ENCODE measurements around the gene SLCO4A1. TPM values are rescaled to one million over a fixed set of nuclear protein-coding genes. Genes with fewer than 3 reads are reported as not detected.
A peak's percentile ranks its signal among the peaks of the same experiment; 100 is the strongest.

SLCO4A1 gene
- total and polyA plus RNA-seq, 9 of the 15 experiments (the other 6 are each of a cell fraction or from before 2014, with no cell fraction given): 1.6 to 21.9 (median 12.8) TPM

GRCh38 chr20:62623488-62624324 is 18.6 kb upstream of the SLCO4A1 start (continued):
- TF ChIP-seq ARID4B (CRISPR knock-in tag; IDR thresholded peaks at IDR 0.05): peak; percentile 76
- no peak for TF ChIP-seq NFE2 (IDR thresholded peaks at IDR 0.05; ENCODE audit: low read depth)
- TF ChIP-seq CHD2 (IDR thresholded peaks at IDR 0.05; ENCODE audit: low read depth, low read length): peak; percentile 57; the same call in 1 of the 2 replicates
- peak; percentile 93 for TF ChIP-seq ATF7 (IDR thresholded peaks at IDR 0.05)
- TF ChIP-seq ESRRA (IDR thresholded peaks at IDR 0.05; ENCODE audit: borderline replicate concordance, low read depth): peak; percentile 59; the same call in 1 of the 2 replicates
- TF ChIP-seq, protein P1, sequence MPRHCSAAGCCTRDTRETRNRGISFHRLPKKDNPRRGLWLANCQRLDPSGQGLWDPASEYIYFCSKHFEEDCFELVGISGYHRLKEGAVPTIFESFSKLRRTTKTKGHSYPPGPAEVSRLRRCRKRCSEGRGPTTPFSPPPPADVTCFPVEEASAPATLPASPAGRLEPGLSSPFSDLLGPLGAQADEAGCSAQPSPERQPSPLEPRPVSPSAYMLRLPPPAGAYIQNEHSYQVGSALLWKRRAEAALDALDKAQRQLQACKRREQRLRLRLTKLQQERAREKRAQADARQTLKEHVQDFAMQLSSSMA (CRISPR knock-in tag; IDR thresholded peaks at IDR 0.05): no peak
- peak; percentile 35; the same call in 1 of the 2 replicates for TF ChIP-seq EGR1 (conservative IDR thresholded peaks at IDR 0.05)
- 0 out of 2 replicates have a peak, but pooled peaks have one; percentile 36 for TF ChIP-seq TOE1 (IDR thresholded peaks at IDR 0.05; ENCODE audit: borderline replicate concordance)
- TF ChIP-seq TOE1 (CRISPR knock-in tag; IDR thresholded peaks at IDR 0.05; ENCODE audit: borderline replicate concordance, low read depth): no peak
- TF ChIP-seq FOSL1 (tag; conservative IDR thresholded peaks at IDR 0.05): peak; percentile 69
- TF ChIP-seq ERF (CRISPR knock-in tag; IDR thresholded peaks at IDR 0.05): 0 out of 2 replicates have a peak, but pooled peaks have one; percentile 40
- TF ChIP-seq, protein P2, sequence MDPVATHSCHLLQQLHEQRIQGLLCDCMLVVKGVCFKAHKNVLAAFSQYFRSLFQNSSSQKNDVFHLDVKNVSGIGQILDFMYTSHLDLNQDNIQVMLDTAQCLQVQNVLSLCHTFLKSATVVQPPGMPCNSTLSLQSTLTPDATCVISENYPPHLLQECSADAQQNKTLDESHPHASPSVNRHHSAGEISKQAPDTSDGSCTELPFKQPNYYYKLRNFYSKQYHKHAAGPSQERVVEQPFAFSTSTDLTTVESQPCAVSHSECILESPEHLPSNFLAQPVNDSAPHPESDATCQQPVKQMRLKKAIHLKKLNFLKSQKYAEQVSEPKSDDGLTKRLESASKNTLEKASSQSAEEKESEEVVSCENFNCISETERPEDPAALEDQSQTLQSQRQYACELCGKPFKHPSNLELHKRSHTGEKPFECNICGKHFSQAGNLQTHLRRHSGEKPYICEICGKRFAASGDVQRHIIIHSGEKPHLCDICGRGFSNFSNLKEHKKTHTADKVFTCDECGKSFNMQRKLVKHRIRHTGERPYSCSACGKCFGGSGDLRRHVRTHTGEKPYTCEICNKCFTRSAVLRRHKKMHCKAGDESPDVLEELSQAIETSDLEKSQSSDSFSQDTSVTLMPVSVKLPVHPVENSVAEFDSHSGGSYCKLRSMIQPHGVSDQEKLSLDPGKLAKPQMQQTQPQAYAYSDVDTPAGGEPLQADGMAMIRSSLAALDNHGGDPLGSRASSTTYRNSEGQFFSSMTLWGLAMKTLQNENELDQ (CRISPR knock-in tag; IDR thresholded peaks at IDR 0.05; ENCODE audit: borderline replicate concordance): no peak
- TF ChIP-seq FOXK2 (conservative IDR thresholded peaks at IDR 0.05 in 1 of 2, IDR thresholded peaks at IDR 0.05 in 1 of 2; ENCODE audit: low read depth in 2 of 2): peak; percentile 39 to 48; a peak in 2 of 4 replicates
- peak in 1 of 3 experiments; percentile 73; a peak in 1 of 6 replicates for TF ChIP-seq ZBTB11 (CRISPR knock-in tag; IDR thresholded peaks at IDR 0.05)

All from K562 (cell line).